GM12874 (cell line): ENCODE results near the gene NEK6.

Experiments
- TF ChIP-seq, protein P1 (sequence below): IDR thresholded peaks from 2 replicates; pipeline ENCODE4 v1.5.1; 2011; ENCODE audit warnings: low read depth, mild to moderate bottlenecking, control low read depth, low read length, moderate library complexity; ENCODE audit not compliant: insufficient read depth

NEK6 gene

DNA sequence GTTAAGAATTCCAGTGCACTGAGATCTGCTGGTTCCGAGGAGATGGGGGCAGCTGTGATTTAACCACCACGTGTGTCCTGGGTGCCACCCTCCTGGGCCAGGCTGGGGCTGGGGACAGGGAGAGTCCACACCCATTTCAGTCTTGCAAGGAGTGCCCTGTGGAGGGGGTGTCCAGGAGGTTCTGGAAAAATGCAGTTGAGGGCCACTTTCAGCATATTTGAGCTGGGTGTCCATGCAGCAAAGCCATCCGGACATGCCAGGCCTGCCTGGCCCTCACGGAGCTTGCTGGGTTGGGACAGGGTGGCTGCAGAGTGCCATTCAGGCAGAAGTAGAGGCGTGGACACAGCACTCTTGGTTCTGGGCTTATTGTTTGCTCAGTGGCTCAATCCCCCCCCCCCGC lies 68.1 kb downstream of the NEK6 start:
- TF ChIP-seq, protein P1, sequence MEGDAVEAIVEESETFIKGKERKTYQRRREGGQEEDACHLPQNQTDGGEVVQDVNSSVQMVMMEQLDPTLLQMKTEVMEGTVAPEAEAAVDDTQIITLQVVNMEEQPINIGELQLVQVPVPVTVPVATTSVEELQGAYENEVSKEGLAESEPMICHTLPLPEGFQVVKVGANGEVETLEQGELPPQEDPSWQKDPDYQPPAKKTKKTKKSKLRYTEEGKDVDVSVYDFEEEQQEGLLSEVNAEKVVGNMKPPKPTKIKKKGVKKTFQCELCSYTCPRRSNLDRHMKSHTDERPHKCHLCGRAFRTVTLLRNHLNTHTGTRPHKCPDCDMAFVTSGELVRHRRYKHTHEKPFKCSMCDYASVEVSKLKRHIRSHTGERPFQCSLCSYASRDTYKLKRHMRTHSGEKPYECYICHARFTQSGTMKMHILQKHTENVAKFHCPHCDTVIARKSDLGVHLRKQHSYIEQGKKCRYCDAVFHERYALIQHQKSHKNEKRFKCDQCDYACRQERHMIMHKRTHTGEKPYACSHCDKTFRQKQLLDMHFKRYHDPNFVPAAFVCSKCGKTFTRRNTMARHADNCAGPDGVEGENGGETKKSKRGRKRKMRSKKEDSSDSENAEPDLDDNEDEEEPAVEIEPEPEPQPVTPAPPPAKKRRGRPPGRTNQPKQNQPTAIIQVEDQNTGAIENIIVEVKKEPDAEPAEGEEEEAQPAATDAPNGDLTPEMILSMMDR: no peak

DNA sequence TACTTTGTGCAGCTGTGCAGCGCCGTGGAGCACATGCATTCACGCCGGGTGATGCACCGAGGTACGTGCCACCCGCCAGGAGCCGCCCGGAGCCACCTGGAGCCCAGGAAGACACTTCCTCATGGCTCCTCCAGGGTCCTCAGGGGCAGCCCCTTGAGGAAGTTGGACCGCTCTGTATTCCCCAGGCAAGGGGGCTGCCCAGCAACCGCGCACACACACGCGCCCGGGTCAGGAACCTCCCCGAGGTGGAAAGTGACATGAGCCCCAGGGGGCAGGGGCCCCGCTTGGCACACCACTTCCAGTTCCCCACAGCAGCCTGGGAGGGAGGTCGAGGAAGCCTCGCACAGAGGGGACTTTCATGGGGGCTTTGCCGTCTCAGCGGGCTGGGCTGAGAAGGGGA lies 68.6 kb downstream of the NEK6 start:
- TF ChIP-seq, protein P1: no peak

- TF ChIP-seq, protein P1: no peak
Measured at GRCh38 chr9:124327491-124327890, 69.7 kb downstream of the NEK6 start.

GRCh38 chr9:124328285-124328684 lies 70.5 kb downstream of the NEK6 start:
- TF ChIP-seq, protein P1: no peak

DNA sequence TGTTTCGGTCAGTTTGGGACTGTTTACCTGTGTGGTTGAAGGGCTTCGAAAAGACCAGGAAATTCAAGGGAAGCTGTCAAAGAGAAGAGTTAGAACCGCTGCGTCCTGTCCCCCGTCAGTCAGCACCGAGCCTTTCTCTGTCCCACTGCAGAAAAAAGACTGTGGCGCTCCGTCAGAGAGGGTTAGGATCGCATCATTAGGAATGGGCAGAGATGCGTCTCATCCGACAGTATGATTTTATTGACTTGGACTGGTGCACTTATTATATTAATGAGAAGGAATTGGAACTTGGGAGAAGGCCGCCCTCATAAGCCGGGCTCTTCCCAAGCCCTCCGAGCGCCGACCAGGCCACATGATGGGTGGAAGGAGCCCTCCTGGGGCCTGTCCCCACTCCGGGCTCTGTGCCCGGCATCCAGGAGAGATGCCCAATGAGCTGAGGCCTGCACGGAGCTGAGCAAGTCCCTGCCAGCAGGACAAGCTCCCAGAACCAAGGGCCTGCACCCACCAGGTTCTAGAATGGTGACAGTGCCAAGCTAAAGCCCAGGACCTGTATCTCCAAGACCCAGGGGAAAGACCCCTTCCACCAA lies 71.5 kb downstream of the NEK6 start:
- TF ChIP-seq, protein P1: no peak

DNA sequence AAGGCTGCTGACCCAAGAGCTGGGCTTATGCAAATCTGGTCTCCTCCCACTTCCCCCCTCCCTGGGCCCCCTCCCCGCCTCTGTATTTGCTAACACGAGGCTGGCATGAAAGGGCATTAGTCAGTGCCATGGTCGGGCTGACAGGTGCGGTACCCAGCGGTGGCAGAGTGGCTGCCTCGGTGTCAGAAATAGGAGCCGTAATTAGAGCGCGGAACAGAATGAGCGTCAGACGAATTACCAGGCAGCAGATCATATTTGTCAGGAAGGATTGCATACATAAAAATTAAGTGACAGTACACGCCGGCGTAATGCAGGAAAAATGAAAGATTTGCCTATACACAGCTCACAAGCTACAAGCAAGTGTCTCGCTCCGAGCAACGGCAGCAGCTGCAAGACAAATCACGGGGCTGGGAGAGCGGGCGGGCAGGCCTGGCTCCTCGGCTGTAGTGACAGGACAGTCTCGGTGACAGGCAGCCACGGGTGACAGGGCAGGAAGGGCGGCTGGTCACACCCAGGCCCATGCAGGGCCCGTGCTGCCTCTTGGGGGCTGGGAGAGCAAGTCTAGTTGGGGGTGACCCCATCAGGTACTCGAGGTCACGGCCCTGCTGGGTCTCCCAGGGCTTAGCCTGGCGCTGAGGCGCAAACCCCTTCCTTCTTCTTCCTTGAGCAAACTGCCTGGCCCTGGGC lies 72.4 kb downstream of the NEK6 start:
- TF ChIP-seq, protein P1: no peak

DNA sequence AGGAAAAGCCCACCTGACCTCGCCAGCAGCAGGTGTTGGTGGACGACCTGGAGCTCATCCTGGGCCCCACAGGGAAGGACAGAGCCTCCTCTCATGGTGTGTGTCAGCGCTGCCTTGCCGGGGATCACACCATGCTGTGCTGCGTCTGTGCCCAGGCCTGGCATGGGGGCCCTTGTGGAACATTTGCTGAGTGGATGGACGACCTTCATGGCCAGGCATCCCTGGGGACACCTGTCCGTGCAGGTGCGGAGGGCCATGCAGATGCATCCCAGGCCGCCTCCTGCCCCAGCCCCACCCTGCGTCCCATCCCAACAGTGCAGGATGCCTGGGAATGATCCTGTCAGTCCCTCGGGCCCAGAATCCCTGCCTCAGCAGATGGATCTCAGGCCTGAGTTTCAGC lies 73.8 kb downstream of the NEK6 start:
- TF ChIP-seq, protein P1: no peak
